RWPE2 (cell line): Measurements from ENCODE around the gene GSTM2.

Experiments
- ATAC-seq: fragments of 200-7000 bp; cut with Tn5 transposase; 3 replicates; pipeline ENCODE4 v1.9.1; 2021; ENCODE audit warnings: low read depth
- DNase-seq: peaks from one replicate; pipeline ENCODE4 v3.0.0-alpha.2; 2020; ENCODE audit warnings: low spot score
- H3K27ac ChIP-seq: fragments of 450-650 bp; 2 replicates; pipeline ENCODE4 v1.5.1; 2017; ENCODE audit warnings: mild to moderate bottlenecking; ENCODE audit not compliant: poor library complexity, severe bottlenecking
- H3K27me3 ChIP-seq: fragments of 250-450 bp; sonication (Bioruptor Pico); 2 replicates; pipeline ENCODE4 v1.5.1; 2021; ENCODE audit warnings: mild to moderate bottlenecking, moderate library complexity; ENCODE audit not compliant: insufficient read depth, poor library complexity, severe bottlenecking
- H3K36me3 ChIP-seq: fragments of 250-450 bp; sonication (Bioruptor Pico); 2 replicates; pipeline ENCODE4 v1.5.1; 2020; ENCODE audit warnings: low read depth, mild to moderate bottlenecking, moderate library complexity
- H3K4me1 ChIP-seq: fragments of 250-450 bp; sonication (Bioruptor Pico); 2 replicates; pipeline ENCODE4 v1.5.1; 2021; ENCODE audit warnings: mild to moderate bottlenecking, moderate library complexity; ENCODE audit not compliant: insufficient read depth, poor library complexity, severe bottlenecking
- H3K4me3 ChIP-seq: fragments of 250-450 bp; sonication (Bioruptor Pico); 2 replicates; pipeline ENCODE4 v1.5.1; 2021; ENCODE audit warnings: mild to moderate bottlenecking, moderate library complexity; ENCODE audit not compliant: severe bottlenecking
- H3K9me3 ChIP-seq: fragments of 250-450 bp; sonication (Bioruptor Pico); 2 replicates; pipeline ENCODE4 v1.5.1; 2021; ENCODE audit warnings: mild to moderate bottlenecking, moderate library complexity; ENCODE audit not compliant: severe bottlenecking
- CTCF ChIP-seq: fragments of 450-650 bp; IDR thresholded peaks from one replicate; pipeline ENCODE4 v1.5.1; 2017; ENCODE audit warnings: mild to moderate bottlenecking, moderate library complexity; ENCODE audit not compliant: poor library complexity, severe bottlenecking

Gene GSTM2

GRCh38 chr1:109667452-109668122 is at the start of gene GSTM2:
Gene GSTM2 (plus strand): TSS chr1:109668057. CDS start chr1:109668116, 59 bp downstream.
- H3K4me3 ChIP-seq: no peak within 1 kb of the TSS

GRCh38 chr1:109618661-109619575 is 48.9 kb upstream of the GSTM2 start:
- Histone ChIP-seq H3K4me3 (peak overlapping the region; percentile 56), H3K27ac (peak overlapping the region; percentile 82), H3K27me3 (no peaks in the 10 kb centered on the region), H3K4me1 (peaks cover 5% of the 10 kb centered on the region), H3K36me3 (no peaks in the 10 kb centered on the region), H3K9me3 (no peaks in the 10 kb centered on the region)
- ATAC-seq: no peak
- DNase-seq: no peak
- no peak for TF ChIP-seq CTCF

More at GRCh38 chr1:109667452-109668122, at the start of gene GSTM2:
- Histone ChIP-seq H3K36me3 (no peaks in the 10 kb centered on the region), H3K27ac (no peak within 1 kb of the TSS), H3K4me1 (peaks cover 3% of the 10 kb centered on the region), H3K27me3 (no peaks in the 10 kb centered on the region), H3K9me3 (no peaks in the 10 kb centered on the region)
- ATAC-seq: peak; percentile 71
- no peak for TF ChIP-seq CTCF
- DNase-seq: no peak

- peaks cover 5% of the 10 kb centered on the region for H3K4me1 ChIP-seq
- peak; percentile 47 for ATAC-seq
- peak within 1 kb of the TSS; percentile 82 for H3K27ac ChIP-seq
- no peak for DNase-seq
- no peaks in the 10 kb centered on the region for H3K36me3 ChIP-seq
- no peak for TF ChIP-seq CTCF
- H3K9me3 ChIP-seq: no peaks in the 10 kb centered on the region
- no peaks in the 10 kb centered on the region for H3K27me3 ChIP-seq
- H3K4me3 ChIP-seq: peak within 1 kb of the TSS; percentile 56
These were observed 48.1 kb upstream of the GSTM2 start, which contains the start of the genes AMPD2 and GNAT2 for GRCh38 chr1:109619576-109620400. Gene AMPD2 (plus strand): TSS chr1:109619837. CDS start chr1:109621176, 1,339 bp downstream. Gene GNAT2 (minus strand): TSS chr1:109619616. CDS start chr1:109612870, 6,746 bp downstream.

- Histone ChIP-seq H3K4me1 (peaks cover 5% of the 10 kb centered on the region), H3K4me3 (peak overlapping the region; percentile 56), H3K36me3 (no peaks in the 10 kb centered on the region), H3K9me3 (no peaks in the 10 kb centered on the region), H3K27me3 (no peaks in the 10 kb centered on the region), H3K27ac (peak overlapping the region; percentile 82)
- DNase-seq (no peak), ATAC-seq (peak; percentile 40)
- TF ChIP-seq CTCF: no peak
These were observed 47.5 kb upstream of the GSTM2 start for GRCh38 chr1:109620401-109620791.
